ENCODE data around the gene ATF7.

ATF7 gene

GRCh38 chr12:53664191-53664590, 38.0 kb upstream of the ATF7 start:
- ChIA-PET CTCF (interaction anchor here (0.7 kb wide), 2 partner anchors 8 to 435 kb away, joined by 3 to 4 read pairs; no protein-coding TSS in a partner anchor), POLR2A (ENCODE audit: low non-redundant PET) (interaction anchor here (0.5 kb wide), 1 partner anchor 173 kb away, joined by 3 read pairs; no protein-coding TSS in a partner anchor)
- no peak overlapping the region for H3K27ac ChIP-seq
- DNase-seq (ENCODE audit: low spot score), result no peak
- no peak for TF ChIP-seq CTCF (conservative IDR thresholded peaks at IDR 0.05; ENCODE audit: low read depth)

GRCh38 chr12:53660041-53660440, 33.9 kb upstream of the ATF7 start:
- DNase-seq (ENCODE audit: low spot score), result no peak
- H3K27ac ChIP-seq, result no peak overlapping the region
- POLR2A ChIA-PET (ENCODE audit: low non-redundant PET), result no interaction called here
- TF ChIP-seq CTCF (conservative IDR thresholded peaks at IDR 0.05; ENCODE audit: low read depth), result no peak
- CTCF ChIA-PET, result no interaction called here

- H3K27ac ChIP-seq, result no peak overlapping the region
Observed at GRCh38 chr12:53659571-53659981, 33.4 kb upstream of the ATF7 start.

GRCh38 chr12:53659011-53659551, 32.9 kb upstream of the ATF7 start:
- peak; percentile 22 for DNase-seq (ENCODE audit: low spot score)
- ChIA-PET CTCF (no interaction called here), POLR2A (ENCODE audit: low non-redundant PET) (no interaction called here)
- H3K27ac ChIP-seq, result peak overlapping the region; percentile 46; the same call in 1 of the 2 replicates
- TF ChIP-seq CTCF (conservative IDR thresholded peaks at IDR 0.05; ENCODE audit: low read depth), result no peak

More at GRCh38 chr12:53659571-53659981, 33.4 kb upstream of the ATF7 start:
- no peak for TF ChIP-seq CTCF (conservative IDR thresholded peaks at IDR 0.05; ENCODE audit: low read depth)
- POLR2A ChIA-PET (ENCODE audit: low non-redundant PET), result no interaction called here
- no peak for DNase-seq (ENCODE audit: low spot score)
- CTCF ChIA-PET, result no interaction called here

GRCh38 chr12:53657041-53657440, 30.9 kb upstream of the ATF7 start:
- POLR2A ChIA-PET (ENCODE audit: low non-redundant PET), result interaction anchor here (0.7 kb wide), 1 partner anchor 1900 kb away, joined by 4 read pairs; no protein-coding TSS in a partner anchor
- CTCF ChIA-PET, result interaction anchor here (0.7 kb wide), 1 partner anchor 922 kb away, joined by 3 read pairs; no protein-coding TSS in a partner anchor
- no peak for DNase-seq (ENCODE audit: low spot score)
- TF ChIP-seq CTCF (conservative IDR thresholded peaks at IDR 0.05; ENCODE audit: low read depth), result no peak
- H3K27ac ChIP-seq, result no peak overlapping the region

- no peak for DNase-seq (ENCODE audit: low spot score)
- CTCF ChIA-PET, result interaction anchor here (0.7 kb wide), 1 partner anchor 26 kb away, joined by 4 read pairs; no protein-coding TSS in a partner anchor
- no peak for TF ChIP-seq CTCF (conservative IDR thresholded peaks at IDR 0.05; ENCODE audit: low read depth)
- POLR2A ChIA-PET (ENCODE audit: low non-redundant PET), result no interaction called here
- H3K27ac ChIP-seq, result no peak overlapping the region
Observed at GRCh38 chr12:53653595-53653994, 27.4 kb upstream of the ATF7 start.
